HG03442 (cell line): ENCODE data around the gene MTR.

Source experiments
- ATAC-seq: cut with Tn5 transposase; IDR thresholded peaks from one replicate; pipeline ENCODE4 v1.9.1; 2021; ENCODE audit warnings: mild to moderate bottlenecking, moderate library complexity; ENCODE audit not compliant: unreplicated experiment

The MTR gene

GRCh38 chr1:236774926-236775325, 20.2 kb upstream of the MTR start:
- no peak for ATAC-seq

- ATAC-seq = no peak
These were observed 15.8 kb upstream of the MTR start for GRCh38 chr1:236779312-236779711.

- ATAC-seq = no peak
These were observed 9.6 kb upstream of the MTR start for GRCh38 chr1:236785477-236785876.

GRCh38 chr1:236786453-236786852, 8.6 kb upstream of the MTR start:
- no peak for ATAC-seq

GRCh38 chr1:236794585-236795034, 482 bp upstream of the MTR start:
- no peak for ATAC-seq

- ATAC-seq = peak; percentile 26
These were observed 920 bp downstream of the MTR start for GRCh38 chr1:236795757-236796667.

GRCh38 chr1:236799001-236799400, 3.9 kb downstream of the MTR start:
- no peak for ATAC-seq

- no peak for ATAC-seq
These were observed 5.0 kb downstream of the MTR start for GRCh38 chr1:236800002-236800620.

GRCh38 chr1:236800623-236801022, 5.5 kb downstream of the MTR start:
- ATAC-seq = no peak

- no peak for ATAC-seq
These were observed 7.2 kb downstream of the MTR start for GRCh38 chr1:236802264-236802663.

GRCh38 chr1:236806634-236807033, 11.5 kb downstream of the MTR start:
- no peak for ATAC-seq

GRCh38 chr1:236808005-236808404, 12.9 kb downstream of the MTR start:
- no peak for ATAC-seq

- no peak for ATAC-seq
These were observed 13.6 kb downstream of the MTR start for GRCh38 chr1:236808564-236809130.

GRCh38 chr1:236809148-236809547, 14.1 kb downstream of the MTR start:
- no peak for ATAC-seq

GRCh38 chr1:236810018-236810417, 14.9 kb downstream of the MTR start:
- ATAC-seq = no peak

- ATAC-seq = no peak
These were observed 17.4 kb downstream of the MTR start for GRCh38 chr1:236812334-236813030.

GRCh38 chr1:236815941-236816340, 20.8 kb downstream of the MTR start:
- ATAC-seq = no peak

GRCh38 chr1:236819856-236820255, 24.8 kb downstream of the MTR start:
- ATAC-seq = no peak

- no peak for ATAC-seq
These were observed 26.1 kb downstream of the MTR start for GRCh38 chr1:236821091-236821627.

- ATAC-seq = no peak
These were observed 28.5 kb downstream of the MTR start for GRCh38 chr1:236823559-236823958.

GRCh38 chr1:236829085-236829484, 34.0 kb downstream of the MTR start:
- no peak for ATAC-seq
